Skeletal muscle cell (primary cell): ENCODE data around the gene OXER1.
A peak's percentile ranks its signal among the peaks of the same experiment; 100 is the strongest.

Source experiments
- DNase-seq: peaks from one replicate; pipeline ENCODE4 v3.0.0-alpha.2; 2010; ENCODE audit warnings: low read depth
- H3K4me3 ChIP-seq: 2 replicates; pipeline ENCODE4 v1.5.1; 2011; ENCODE audit warnings: low read depth, mild to moderate bottlenecking, control low read depth, low read length, moderate library complexity

The OXER1 gene

GRCh38 chr2:42764096-42764495 lies at the start of gene OXER1:
Gene OXER1, minus strand, starts transcription at chr2:42764135. Its CDS starts 73 bp downstream, at chr2:42764062.
- no peak within 1 kb of the TSS for H3K4me3 ChIP-seq

GRCh38 chr2:42812899-42813479 lies 49.1 kb upstream of the OXER1 start:
- H3K4me3 ChIP-seq = no peak overlapping the region
- DNase-seq = no peak

More at GRCh38 chr2:42764096-42764495, at the start of gene OXER1:
- DNase-seq = no peak

DNA sequence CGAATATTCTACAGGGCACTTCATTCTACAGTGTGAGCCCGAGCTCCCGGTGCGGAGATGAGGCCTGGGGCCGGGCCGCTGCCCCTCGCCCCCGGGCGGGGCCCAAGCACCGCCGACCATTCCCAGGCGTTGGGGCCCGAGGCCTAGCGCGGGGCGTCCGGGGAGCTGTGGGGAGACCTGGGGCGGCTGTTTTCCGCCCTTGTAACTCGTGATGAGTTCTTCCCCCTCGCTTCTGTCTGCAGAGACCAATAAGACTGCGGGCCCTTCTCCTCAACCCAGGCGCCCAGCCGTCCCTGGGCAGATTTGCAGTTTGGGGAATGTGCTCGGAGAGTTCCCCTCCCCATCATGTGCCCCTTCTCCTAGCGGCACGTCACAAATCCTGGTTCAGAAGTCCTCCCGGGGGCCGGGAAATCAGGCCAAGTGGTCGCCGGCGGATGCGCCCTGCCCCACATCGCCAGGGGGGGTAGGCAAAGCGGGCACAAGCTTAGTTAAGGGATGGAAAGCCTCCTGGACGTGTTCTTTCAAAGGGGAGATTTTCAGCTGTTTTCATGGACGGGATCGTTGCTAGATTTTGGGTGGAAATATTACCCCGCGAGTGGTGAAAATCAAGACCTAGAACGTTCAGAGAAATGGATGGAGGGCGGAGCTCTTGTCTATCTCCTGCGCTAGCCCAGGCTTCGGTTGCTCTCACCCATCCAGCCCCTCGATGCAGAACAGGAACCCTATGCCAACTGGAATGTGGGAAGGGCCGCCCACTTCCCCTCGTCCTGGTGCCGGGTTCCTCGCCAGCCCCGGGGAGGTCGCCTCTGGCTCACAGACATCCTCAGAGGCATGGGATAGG lies 47.3 kb upstream of the OXER1 start:
- DNase-seq = no peak
- peak overlapping the region; percentile 61 for H3K4me3 ChIP-seq

- H3K4me3 ChIP-seq = peak overlapping the region; percentile 61
- peak; percentile 91 for DNase-seq
Measured at GRCh38 chr2:42810121-42810970, 46.4 kb upstream of the OXER1 start.

DNA sequence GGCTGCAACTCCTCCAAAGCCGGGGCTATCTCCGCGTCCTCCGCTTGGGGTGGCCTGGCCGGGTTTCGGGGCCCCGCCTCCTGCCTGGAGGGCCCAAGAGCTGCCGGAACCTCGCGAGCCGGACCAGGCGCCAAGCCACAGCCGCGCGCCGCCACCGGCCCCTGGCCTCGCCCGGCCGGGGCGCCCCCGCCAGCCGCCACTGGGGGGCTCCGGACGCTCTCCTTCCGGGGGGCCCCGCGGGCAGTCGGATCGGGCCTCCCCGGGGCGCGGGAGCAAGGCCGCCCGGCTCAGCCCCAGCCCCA lies 45.8 kb upstream of the OXER1 start:
- no peak for DNase-seq

DNA sequence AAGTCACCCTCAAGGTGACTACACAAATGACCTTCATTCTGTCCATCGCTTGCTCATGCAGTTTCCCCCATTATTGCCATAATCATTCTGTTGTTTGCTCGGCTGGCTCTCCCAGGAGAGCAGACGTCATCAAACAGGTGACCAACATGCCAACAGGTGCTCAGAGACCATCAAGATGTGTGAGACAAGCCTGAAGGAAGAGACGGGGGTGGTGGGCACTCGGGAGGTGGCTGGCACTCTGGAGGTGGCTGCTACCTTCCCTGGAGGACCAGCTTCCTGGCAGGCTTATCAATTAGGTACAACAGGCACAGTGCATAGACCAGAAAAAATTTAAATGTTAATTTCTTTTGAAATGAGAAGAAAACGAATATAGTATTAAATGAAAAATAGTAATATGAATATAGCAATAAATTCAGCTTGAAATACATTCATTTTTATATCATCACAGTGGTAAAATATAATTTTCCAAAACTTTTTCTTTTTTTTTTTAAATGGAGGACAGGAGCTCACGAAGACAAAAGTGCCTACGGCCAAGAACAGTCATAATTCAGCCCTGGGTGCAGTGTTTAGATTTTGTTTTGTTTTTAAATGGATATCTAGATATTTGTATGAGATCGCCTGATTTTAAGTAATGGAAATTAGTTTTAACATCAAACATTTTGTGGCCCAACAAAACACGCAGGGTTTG lies 45.3 kb upstream of the OXER1 start:
- peak overlapping the region; percentile 61 for H3K4me3 ChIP-seq
- no peak for DNase-seq

More for the DNA sequence above, 45.8 kb upstream of the OXER1 start:
- H3K4me3 ChIP-seq = peak overlapping the region; percentile 61

GRCh38 chr2:42808301-42808700 lies 44.4 kb upstream of the OXER1 start:
- no peak overlapping the region for H3K4me3 ChIP-seq
- no peak for DNase-seq

- H3K4me3 ChIP-seq = no peak overlapping the region
- no peak for DNase-seq
Measured at GRCh38 chr2:42806786-42807185, 42.9 kb upstream of the OXER1 start.

DNA sequence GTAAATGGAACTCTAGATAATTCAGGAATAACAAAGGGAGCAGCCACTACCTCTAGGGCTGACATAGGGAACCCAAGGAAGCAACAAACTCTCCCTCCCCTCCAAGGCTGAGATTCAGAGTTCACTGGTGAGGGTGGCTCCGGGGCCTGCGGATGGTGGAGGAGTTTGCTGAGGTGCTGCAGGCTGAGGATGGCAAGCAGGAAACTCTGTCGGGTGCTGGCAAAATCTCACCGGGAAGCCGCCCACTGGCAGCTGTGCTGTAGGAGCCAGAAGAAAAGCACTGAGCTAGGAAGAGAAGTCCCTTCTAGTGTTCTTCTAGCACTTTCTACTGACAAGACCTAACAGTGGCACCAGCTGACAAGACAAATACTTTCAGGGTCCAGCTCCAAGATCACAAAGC lies 41.0 kb upstream of the OXER1 start:
- H3K4me3 ChIP-seq = no peak overlapping the region

GRCh38 chr2:42804338-42804737 lies 40.4 kb upstream of the OXER1 start:
- H3K4me3 ChIP-seq = no peak overlapping the region
- DNase-seq = peak; percentile 80

More for the DNA sequence above, 41.0 kb upstream of the OXER1 start:
- DNase-seq = no peak

DNA sequence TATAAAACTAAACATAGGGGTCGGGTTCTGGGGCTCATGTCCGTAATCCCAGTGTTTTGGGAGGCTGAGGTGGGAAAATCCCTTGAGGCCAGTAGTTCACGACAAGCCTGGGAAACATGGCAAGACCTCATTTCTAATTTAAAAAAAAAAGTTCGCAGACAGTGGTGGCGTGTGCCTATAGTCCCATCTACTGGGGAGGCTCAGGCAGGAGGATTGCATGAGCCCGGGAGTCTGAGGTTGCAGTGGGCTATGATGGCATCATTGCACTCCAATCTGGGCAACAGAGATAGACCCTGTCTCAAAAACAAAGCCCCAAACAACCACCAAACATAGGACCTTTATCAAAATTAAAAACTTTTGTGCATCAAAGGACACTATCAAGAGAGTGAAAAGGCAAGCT lies 38.2 kb upstream of the OXER1 start:
- no peak for DNase-seq
- H3K4me3 ChIP-seq = no peak overlapping the region

DNA sequence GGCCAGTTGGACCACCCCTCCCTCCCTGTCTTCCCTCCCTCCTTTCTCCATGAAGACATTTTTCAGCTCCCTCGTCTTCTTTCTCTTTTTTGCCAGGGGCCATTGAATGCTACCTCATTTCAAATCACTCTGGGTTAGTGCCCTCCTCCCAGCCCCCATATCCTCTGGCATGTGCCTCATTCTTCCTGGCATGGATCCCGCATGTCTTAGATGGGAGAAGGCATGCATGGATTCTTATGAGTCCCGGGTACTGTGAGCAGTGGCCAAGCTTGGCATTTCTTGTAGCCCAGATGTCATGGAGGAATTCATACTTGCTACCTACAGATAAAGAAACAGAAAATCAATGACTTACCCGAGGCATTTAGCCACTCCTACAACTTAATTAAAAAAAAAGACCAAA lies 37.4 kb upstream of the OXER1 start:
- DNase-seq = no peak

DNA sequence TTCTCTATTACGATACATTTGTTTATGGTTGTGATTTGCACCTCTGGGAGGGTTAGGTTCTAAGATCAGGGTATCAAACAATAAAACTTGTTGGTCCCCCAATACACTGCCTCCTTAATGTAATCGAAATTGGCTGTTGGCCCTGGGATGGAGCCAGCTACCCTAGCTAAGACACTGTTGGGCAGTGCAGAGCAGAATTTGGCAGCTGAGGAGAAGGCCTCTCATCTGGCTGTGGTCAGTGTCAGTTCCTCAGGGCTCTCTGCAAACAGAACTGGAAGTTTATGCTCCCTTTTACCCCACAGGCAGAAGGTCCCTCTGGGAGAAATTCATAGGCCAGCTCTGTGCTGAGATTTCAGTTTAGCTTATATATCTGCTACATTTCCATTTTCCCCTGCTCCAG lies 37.0 kb upstream of the OXER1 start:
- no peak overlapping the region for H3K4me3 ChIP-seq
- no peak for DNase-seq

More for the DNA sequence above, 37.4 kb upstream of the OXER1 start:
- H3K4me3 ChIP-seq = no peak overlapping the region

DNA sequence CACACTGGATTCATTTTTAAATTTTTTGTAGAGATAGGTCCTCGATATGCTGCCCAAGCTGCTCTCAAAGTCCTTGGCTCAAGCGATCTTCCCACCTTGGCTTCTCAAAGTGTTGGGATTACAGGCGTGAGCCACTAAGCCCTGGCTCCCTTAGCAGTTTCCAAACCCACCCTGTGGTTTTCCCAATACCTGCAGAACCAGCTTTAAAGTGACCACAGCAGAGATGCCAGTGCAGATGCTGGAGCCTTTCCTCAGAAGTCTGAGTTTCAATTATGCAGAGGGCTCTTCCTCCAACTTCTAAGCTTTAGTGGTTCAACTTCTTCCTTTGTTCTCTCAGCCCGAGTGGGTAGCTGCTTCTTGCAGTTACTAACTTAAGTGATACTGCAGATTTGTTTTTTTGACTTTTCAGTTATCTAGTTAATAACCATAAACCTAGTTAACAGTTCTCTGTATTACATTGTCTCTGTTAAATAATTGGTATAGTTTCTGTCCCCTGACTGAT lies 36.6 kb upstream of the OXER1 start:
- no peak for DNase-seq
- no peak overlapping the region for H3K4me3 ChIP-seq

DNA sequence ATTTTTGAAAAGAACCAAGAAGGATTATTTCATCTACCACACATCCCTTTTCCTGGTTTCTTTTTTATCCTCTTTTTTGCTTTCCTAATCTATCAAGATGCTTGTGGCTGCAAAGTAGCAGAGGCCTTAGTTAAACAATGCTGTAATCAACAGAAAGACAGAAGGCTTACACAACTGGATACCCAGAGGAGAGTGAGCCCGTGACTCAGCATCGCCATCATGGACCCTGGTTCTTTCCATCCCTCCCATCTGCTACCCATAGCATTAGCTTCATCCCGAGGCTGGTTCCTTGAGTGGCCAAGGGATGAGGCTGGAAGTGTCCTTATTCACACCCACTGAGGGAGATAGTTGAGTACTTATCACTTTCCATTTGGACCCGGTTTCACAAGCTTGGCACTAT lies 35.9 kb upstream of the OXER1 start:
- H3K4me3 ChIP-seq = no peak overlapping the region
- no peak for DNase-seq

DNA sequence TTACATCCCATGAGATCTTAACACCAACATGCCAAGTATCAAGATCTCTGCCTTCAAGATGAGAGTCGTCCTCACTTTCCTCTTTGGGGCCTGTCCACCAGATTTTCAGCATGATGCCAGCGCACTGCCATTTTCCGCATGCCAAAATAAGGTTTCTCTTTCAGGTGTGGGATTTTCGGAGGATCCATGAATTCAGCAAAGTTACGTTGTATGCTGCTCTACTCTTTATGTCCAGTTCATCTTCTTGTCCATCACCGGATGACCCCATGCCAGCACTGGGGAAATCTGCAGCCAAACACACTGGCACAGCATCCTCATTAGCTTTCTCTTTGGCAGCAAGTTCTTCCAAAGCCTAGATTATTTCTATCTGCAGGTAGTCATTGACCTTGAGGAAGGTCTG lies 33.3 kb upstream of the OXER1 start:
- no peak overlapping the region for H3K4me3 ChIP-seq
- no peak for DNase-seq

DNA sequence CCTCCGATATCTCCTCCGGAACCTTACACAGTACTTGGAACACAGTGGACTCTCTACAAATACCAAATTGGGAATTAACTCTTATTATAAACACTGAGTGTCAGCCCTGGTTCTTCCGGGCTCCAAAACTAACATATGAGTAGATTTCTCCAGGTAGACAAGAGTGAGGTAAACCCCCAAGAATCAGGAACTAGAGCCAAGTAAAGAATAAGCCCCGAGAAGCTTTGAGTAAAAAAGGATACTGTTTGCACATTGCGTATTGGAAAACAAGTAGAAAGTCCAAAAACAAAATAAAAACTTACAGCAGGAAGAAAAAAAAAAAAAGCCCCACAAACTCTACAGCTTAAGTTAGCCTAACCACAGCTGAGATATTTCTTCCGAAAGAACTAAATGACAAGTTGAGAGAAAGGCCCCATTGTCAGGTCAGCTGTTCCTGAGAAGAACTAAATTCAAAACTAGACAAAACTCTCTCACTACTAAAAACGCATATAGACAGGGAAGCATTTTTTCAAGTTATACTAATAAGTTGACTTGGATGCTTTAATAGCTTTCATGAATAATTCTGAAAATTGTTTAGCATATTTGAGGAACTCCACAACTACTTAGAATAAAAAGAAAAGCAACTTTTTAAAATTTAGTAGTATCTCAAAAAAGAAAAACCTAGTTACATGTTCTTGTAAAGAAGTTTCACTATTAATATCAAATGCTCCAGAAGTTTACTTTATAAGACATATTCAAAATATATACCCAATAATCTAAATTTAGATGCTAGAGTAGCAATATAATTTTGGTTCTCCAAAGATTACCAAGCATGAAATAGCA lies 32.7 kb upstream of the OXER1 start:
- no peak overlapping the region for H3K4me3 ChIP-seq
- DNase-seq = no peak

DNA sequence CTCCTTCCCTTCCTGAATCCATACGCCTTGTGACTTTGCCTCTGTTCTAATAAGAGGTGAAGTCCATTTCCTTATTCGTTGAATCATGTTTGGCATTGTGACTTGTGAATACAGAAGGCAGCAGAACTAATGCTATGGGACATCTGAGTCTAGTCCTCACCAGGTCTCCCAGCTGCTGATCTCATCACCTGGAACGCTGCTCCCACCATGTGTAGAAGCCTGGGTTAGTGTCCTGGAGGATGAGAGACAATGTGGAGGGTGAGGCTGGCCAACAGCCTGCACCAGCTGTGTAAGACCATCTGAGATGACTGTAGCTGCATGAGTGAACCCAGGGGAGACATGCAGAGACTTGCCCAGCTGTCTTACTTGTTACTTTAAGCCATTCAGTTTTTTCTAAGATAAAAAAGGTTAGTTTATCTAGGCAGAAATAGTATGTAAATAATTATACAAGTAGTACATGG lies 31.9 kb upstream of the OXER1 start:
- no peak for DNase-seq
- no peak overlapping the region for H3K4me3 ChIP-seq

GRCh38 chr2:42795275-42795674 lies 31.3 kb upstream of the OXER1 start:
- DNase-seq = no peak

More at GRCh38 chr2:42795275-42795674, 31.3 kb upstream of the OXER1 start:
- H3K4me3 ChIP-seq = no peak overlapping the region
